Kidney epithelial cell (primary cell): Measurements from ENCODE around the gene SLC25A51. TPM values are rescaled to one million over a fixed set of nuclear protein-coding genes. Genes with fewer than 3 reads are reported as not detected.
A peak's percentile ranks its signal among the peaks of the same experiment; 100 is the strongest.

Experiments used
- DNase-seq: peaks from one replicate; pipeline ENCODE4 v3.0.0-alpha.2; 2010; ENCODE audit warnings: low read depth
- H3K27me3 ChIP-seq: 2 replicates; pipeline ENCODE4 v1.6.0; 2011; ENCODE audit warnings: low read length; ENCODE audit not compliant: control insufficient read depth, insufficient read depth
- H3K36me3 ChIP-seq: 2 replicates; pipeline ENCODE4 v1.5.1; 2011; ENCODE audit warnings: low read length; ENCODE audit not compliant: control insufficient read depth, insufficient read depth
- H3K4me3 ChIP-seq: 2 replicates; pipeline ENCODE4 v1.5.1; 2011; ENCODE audit warnings: low read depth, mild to moderate bottlenecking, control low read depth, low read length
- CTCF ChIP-seq: IDR thresholded peaks from 2 replicates; pipeline ENCODE4 v1.5.1; 2011; ENCODE audit warnings: mild to moderate bottlenecking, moderate library complexity, low read length, control low read depth, inconsistent platforms; ENCODE audit not compliant: insufficient read depth, poor library complexity, severe bottlenecking
- total RNA-seq: library from RNA; depleted of rRNA; stranded (reverse); fragments of >200 nt; gene quantifications from 2 replicates; pipeline ENCODE4 v1.2.3, GENCODE V29; 2015

Gene SLC25A51
- total RNA-seq, 1 donor from 2014 or later, result 36.8 TPM

- Histone ChIP-seq H3K27me3 (no peaks in the 10 kb centered on the region), H3K36me3 (peaks cover 10% of the 10 kb centered on the region), H3K4me3 (no peak overlapping the region)
- no peak for TF ChIP-seq CTCF
- DNase-seq, result no peak
These were observed 40.9 kb upstream of the SLC25A51 start for GRCh38 chr9:37944671-37945481.

- TF ChIP-seq CTCF, result no peak
- Histone ChIP-seq H3K4me3 (no peak overlapping the region), H3K36me3 (peaks cover 9% of the 10 kb centered on the region), H3K27me3 (no peaks in the 10 kb centered on the region)
- no peak for DNase-seq
These were observed 40.3 kb upstream of the SLC25A51 start for GRCh38 chr9:37944266-37944650.

- no peaks in the 10 kb centered on the region for H3K27me3 ChIP-seq
- peaks cover 9% of the 10 kb centered on the region for H3K36me3 ChIP-seq
- H3K4me3 ChIP-seq, result no peak overlapping the region
- TF ChIP-seq CTCF, result no peak
- peak; percentile 79 for DNase-seq
These were observed 39.7 kb upstream of the SLC25A51 start for GRCh38 chr9:37943345-37944265.

- Histone ChIP-seq H3K27me3 (no peaks in the 10 kb centered on the region), H3K4me3 (no peak overlapping the region), H3K36me3 (peaks cover 6% of the 10 kb centered on the region)
- DNase-seq, result no peak
- no peak for TF ChIP-seq CTCF
These were observed 38.9 kb upstream of the SLC25A51 start for GRCh38 chr9:37942621-37943344.

- no peak for TF ChIP-seq CTCF
- Histone ChIP-seq H3K4me3 (no peak overlapping the region), H3K27me3 (no peaks in the 10 kb centered on the region), H3K36me3 (peaks cover 2% of the 10 kb centered on the region)
- DNase-seq, result no peak
These were observed 37.3 kb upstream of the SLC25A51 start for GRCh38 chr9:37941253-37941652.
